OCI-M2 (cell line): ENCODE results near the gene CHCHD4.

Experiments
- DNase-seq: peaks from one replicate; lab custom pipeline; 2025; ENCODE audit not compliant: unreplicated experiment; lab: John Stamatoyannopoulos, UW

CHCHD4 gene

DNA sequence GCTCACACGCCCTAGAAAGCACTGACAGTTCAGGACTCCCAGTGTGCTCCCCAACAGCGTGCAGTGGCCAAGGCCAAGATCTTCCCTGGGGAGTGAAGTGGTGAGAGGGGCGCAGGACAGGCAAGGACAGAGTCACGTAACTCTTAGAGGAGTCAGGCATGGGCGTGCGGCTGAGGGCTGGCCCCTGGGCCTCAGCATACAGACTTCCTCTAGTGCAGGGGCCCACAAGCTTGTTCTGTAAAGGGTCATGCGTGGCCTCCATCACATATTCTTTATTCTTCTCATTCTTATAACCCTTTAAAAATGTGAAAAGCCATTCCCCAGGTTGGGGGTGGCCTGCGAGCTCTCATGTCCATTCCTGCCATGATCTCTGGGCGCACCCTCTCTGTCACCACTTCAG, 25.4 kb upstream of the CHCHD4 start:
- no peak for DNase-seq

DNA sequence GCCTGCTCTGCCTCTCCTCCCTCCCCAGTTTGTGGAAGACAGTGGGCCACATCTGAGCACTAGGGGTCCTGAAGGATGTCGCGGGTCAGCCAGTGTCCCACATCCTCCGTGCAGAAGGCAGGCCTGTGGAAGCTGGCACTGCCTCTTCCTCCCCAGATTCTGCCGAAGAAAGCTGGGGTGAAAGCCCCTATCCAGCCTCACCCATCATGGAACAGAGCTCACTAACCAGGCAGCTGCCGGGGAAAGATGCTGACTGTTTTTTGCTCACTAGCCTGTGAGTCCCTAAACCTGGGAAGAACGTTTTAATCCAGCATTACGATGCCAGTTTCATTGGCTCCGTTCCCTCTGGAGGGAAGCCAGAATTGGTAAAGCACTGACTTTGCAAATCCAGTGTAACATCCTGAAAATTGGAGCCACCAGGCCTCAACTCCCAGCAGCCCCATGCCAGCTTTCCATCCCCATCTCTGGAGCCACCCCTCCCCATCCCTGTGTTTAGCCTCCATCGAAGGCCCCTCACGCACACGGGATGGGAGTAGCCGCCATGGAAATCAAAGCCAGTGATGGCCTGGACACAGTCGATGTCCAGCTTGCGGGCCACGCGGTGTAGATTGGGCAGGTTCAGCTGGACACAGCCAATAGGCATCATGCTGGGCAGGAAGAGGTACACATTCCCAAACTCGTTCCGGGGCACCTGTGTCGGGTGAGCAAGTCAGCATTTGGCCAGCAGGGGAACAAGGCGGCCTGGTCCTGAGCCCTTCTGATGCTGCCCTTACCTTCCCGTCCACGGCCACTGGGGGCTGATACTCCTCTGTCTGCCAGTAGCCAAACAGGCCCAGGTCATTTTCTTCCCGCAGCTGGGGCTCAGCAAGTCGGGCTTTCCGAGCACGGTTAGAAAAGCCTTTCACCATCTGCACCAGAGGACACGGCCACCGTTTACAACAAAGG, 23.6 kb upstream of the CHCHD4 start:
- no peak for DNase-seq

DNA sequence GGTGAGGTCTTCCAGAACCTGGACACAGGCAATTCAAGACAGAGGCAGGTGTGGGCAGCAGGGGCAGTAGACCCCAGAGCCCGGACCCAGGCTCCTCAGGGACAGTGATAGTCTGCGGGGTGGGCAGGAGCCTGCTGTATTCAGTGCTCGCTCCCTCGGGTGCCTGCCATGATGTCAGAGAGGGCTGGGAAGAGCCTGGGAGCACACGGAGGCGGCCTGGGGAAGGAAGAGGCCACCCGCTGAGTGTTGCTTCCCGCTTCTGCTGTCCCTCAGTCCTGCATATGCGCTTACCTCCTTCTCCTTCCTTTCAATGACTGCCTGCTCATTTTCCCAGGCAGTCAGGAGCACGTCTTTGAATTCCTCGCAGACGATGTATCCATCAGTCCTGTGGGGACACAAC, 22.9 kb upstream of the CHCHD4 start:
- no peak for DNase-seq

DNA sequence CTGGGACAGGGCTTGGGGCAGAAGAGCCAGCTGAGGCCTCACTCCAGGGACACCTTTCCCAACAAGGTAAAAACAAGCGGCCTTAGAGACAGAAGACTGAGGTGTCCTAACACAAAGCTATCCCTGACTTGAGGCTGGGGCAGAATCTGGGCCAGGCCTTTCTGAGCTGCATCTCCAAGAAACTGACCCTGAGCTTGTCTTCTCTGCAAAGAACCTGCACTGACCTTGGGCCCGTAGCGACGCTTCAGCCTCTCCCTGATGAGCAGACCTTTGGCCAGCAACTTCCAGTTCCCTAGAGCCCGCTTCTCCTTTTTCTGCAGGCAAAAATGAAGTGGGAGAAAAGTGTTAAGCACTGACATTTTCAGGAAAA, 22.4 kb upstream of the CHCHD4 start:
- no peak for DNase-seq

DNA sequence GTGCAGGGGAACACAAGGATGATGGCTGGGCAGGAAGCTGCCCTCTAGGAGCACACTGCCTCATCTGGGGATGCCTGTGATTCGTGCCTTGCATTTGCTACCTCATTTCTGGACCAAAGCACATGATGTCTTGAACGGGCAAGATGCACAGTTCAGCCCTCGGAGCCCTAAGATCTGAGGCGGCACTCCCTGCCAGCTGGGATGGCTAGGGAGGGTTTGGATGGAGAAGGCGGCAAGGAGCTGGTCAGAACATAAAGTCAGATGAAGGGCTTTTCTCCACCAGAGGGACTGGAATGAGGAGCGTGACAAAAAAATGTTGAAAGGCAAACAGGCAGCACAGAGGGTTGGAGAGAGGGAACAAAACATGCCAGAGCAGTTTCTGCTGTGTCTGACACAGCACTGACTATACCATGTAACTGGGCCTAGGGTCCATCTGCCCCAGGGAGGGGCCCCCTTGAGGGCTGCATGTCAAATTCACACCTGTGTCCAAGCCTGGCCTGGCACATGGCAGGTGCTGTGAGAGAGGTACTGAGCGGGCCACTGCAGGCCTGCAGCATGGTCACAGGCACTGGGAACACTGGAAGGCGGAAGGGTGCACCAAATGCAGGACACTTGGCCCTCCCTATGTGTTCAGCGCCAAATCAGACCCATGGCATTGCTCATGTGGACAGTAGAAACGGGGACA, 21.9 kb upstream of the CHCHD4 start:
- DNase-seq: no peak

DNA sequence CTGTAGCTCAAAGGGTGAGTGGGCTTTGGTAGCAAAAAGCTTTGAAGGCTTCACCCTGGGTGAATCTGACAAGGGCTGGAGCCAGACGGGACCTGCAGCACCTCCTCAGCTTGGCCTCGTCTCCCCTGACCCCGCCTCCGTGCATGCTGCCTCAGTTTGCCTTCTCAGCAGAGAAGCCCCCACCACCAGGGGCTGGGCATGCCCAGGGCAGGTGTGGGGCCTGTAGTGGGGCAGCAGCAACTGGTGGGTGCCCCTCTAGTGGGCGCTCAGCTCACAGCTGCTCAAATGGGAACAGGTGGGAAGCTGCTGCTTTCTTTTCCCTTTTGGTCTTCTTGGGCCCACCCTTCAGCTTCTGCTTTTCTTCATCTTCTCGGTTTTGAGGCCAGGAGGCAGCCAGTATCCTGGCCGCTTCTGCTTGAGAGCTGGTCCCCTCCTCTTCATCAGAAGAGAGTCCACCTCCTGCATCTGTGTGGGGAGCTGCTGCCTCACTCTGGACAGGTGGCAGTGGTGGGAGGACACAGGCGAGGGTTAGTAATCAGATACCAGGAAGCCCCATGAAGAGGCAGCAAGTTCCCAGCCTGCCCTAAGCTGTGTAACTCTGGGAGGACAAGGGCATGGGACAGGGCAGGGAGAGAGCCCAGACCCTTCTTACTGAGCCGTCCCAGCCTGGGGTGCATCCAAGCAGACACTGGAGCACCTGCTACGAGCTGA, 21.2 kb upstream of the CHCHD4 start:
- DNase-seq: no peak

DNA sequence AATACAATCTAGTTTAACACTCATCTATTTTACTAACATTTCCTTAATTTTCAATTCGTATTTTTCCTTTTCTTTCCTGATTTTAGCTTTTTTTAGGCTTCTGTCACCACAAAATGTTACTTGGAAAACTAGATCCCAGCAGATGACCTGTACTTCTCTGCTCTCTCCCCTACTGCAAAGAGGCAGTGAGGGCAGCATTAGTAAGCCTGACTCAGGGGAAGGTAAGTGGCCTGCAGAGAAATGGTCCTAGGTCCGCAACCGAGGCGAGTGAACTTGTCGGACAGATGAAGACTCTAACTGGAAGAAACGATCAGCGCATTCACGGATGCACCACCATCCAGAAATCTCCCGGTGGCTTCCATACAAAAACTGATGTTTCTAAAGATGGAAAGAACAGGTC, 20.6 kb upstream of the CHCHD4 start:
- DNase-seq: no peak

DNA sequence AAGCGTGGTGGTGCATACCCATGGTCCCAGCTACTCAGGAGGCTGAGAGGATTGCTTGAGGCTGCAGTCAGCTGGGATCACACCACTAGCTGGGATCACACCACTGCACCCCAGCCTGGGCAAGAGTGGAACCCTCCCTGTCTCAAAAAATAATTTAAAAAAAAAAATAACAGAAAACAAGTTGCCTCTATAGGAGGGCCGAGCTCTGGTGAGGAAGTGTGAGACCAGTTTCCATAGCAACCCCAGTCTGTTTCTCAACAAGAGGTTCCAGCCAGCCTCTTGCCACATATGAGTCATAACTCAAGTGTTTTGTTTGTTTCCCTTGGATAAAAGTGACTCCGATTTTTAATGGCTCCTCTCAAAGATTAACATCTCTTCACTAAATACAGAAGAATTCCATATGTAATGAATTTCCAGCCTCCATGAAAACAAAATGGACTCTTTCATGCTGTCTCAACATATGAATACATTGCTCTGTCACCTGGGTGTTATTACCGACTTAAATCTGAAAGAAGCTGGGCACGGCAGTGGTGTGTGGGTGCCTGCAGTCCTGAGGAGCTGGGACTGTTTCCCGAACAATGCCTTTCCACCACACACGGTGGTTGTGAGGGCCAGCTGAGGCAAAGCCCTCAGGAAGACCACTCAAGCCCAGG, 19.9 kb upstream of the CHCHD4 start:
- DNase-seq: no peak

DNA sequence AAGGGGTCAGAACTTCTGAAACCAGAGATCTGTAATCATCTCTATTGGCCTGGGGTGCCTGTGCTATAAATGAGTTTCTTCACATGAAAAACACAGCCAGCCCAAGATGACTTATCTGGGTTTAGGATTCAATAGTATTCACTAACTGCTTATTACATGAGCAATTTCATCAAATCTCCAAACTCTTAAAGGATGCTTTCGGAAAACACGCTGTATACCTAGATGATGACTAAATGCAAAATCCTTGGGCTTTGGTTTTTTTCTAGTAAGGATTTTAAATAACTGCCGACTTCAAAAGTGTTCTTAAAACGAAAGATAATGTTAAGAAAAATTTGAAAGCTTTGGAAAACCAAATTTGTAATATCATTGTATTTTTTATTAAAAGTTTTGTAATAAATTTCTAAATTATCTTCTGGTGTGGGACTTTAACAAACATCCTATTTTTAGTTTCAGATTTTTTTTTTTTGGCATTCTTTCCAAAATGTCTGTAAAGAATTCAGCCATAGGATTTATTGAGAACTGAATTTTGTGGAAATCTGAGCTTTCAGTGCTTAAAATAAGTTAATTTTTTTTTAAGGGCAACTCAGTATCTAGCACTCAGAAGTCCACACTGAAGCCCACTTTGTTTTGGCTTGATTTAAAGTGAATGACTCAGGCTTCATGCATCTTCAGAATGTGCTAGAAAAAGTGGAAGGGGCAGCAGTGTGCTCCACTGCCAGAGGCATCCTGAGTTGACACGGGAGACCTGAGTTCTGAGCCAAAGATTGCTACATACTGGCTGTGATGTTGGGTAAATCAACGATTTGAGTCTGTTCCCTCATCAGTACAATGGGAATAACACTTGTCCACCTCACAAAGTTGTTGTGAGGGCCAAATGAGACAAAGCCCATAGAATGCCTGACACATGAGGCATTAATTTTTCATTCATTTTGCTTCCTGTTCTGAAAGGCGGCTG, 18.9 kb upstream of the CHCHD4 start:
- no peak for DNase-seq

DNA sequence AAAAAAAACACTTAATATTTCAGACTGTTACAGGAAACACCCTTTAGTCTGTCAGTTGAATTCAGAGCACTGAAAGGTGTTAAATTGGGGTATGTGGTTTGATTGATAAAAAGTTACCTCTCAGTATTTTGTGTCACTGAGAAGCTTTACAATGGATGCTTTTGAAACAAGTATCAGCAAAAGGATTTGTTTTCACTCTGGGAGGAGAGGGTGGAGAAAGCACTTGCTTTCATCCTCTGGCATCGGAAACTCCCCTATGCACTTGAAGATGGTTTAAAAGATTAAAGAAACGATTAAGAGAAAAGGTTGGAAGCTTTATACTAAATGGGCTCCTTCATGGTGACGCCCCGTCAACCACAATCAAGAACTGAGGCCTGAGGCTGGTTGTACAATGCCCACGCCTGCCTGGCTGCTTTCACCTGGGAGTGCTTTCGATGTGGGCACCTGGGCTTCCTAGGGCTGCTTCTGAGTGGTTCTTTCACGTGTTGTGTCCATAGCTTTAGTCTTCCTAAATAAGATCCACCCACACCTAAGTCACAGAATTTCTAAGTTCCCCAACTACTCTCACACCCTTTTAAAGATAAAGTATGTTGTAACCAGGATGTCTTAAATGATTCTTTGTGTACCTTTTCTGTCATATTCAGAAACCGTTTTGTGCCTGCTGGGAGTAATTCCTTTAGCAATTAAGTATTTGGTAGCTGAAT, 18.0 kb upstream of the CHCHD4 start:
- DNase-seq: no peak

DNA sequence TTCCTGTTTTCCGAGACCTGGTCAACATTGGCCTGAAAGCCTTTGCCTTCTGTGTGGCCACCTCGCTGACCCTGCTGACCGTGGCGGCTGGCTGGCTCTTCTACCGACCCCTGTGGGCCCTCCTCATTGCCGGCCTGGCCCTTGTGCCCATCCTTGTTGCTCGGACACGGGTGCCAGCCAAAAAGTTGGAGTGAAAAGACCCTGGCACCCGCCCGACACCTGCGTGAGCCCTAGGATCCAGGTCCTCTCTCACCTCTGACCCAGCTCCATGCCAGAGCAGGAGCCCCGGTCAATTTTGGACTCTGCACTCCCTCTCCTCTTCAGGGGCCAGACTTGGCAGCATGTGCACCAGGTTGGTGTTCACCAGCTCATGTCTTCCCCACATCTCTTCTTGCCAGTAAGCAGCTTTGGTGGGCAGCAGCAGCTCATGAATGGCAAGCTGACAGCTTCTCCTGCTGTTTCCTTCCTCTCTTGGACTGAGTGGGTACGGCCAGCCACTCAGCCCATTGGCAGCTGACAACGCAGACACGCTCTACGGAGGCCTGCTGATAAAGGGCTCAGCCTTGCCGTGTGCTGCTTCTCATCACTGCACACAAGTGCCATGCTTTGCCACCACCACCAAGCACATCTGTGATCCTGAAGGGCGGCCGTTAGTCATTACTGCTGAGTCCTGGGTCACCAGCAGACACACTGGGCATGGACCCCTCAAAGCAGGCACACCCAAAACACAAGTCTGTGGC, 17.1 kb upstream of the CHCHD4 start:
- no peak for DNase-seq

DNA sequence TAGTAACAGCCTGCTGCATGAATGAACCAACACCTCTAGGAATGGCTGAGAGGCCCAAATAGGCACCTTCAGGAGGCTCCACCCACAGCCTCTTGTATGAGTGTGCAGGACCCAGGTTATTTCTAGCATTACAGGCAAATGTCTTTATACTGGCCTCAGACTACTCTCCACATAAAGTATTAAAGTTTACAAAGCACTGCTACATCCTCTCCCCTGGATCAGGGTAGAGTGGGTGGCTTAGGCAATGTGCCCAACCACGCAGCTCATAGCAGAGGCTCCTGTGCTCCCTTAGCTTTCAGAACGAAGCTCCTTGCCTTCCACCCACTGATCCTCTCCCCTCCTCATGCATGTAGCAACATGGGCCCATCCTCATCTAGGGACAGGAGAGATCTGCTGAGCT, 16.5 kb upstream of the CHCHD4 start:
- DNase-seq: no peak

DNA sequence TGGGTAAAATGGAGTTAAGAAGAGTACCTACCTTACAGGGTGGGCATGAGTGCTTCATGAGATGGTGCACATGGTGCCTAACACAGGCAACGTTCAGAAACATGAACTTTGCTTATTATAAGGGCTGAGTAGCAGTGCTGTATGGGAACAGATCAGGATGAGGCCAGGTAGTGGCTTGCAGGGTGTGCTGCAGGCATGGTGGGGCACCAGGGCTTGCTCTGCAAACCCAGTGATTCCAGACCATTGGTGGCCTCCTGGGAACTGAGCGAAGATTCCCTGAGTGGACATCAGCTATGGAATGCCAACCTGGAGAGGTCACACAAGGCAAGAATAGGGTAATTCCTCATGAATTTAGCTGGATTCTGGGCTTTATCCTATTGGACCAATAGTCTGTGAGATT, 16.0 kb upstream of the CHCHD4 start:
- DNase-seq: no peak

DNA sequence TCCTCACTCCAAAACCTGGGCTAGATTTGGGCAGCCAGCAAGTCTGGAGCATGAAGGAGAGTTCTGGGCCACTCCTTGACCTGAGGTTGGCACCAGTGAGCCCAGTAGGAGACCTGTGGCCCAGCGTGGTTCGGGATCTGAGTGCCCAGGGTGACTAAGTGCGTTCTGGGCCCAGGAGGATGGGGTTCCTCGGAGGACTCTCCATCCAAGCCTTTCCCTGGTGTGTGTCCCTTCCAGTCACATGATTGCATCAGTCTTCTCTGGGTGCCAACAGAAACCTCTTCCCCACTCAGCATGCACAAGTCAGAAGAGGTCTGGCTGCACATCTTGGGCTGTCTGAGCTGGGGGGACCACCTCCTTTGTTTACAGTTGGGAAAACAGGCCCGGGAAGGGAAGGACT, 15.1 kb upstream of the CHCHD4 start:
- no peak for DNase-seq

DNA sequence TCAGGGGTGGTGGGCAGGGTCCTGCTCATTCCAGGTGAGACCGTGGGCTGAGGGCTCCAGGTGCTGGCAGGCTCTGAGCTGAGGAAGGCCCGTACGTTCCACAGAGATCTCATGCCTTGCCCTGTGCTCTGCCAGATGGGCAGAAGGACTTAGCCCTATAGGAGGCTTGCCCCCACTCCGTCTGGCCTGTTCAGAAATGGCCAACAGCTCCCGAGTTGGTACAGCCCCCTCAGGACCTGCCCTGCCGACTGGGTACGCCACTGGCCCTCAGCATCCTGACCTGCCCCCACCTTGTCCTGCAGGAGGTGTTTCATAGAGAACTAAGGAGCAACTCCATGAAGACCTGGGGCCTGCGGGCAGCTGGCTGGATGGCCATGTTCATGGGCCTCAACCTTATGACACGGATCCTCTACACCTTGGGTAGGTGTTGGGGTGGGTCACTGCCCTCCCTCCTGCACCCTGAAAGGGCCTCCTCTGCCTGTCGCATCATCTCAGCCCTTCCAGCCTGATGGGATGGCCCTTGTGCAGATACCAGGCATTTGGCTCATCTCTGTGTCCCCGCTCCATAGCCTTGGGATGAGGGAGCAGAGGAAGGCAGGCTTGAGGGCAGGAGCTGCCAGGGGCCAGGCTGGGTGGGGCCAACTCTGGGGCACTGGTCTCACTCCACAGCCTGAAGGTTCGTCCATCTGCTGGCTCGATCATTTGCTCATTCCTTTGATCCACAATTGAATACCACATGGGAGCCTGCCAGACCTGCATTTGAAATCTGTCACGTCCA, 14.4 kb upstream of the CHCHD4 start:
- DNase-seq: no peak

DNA sequence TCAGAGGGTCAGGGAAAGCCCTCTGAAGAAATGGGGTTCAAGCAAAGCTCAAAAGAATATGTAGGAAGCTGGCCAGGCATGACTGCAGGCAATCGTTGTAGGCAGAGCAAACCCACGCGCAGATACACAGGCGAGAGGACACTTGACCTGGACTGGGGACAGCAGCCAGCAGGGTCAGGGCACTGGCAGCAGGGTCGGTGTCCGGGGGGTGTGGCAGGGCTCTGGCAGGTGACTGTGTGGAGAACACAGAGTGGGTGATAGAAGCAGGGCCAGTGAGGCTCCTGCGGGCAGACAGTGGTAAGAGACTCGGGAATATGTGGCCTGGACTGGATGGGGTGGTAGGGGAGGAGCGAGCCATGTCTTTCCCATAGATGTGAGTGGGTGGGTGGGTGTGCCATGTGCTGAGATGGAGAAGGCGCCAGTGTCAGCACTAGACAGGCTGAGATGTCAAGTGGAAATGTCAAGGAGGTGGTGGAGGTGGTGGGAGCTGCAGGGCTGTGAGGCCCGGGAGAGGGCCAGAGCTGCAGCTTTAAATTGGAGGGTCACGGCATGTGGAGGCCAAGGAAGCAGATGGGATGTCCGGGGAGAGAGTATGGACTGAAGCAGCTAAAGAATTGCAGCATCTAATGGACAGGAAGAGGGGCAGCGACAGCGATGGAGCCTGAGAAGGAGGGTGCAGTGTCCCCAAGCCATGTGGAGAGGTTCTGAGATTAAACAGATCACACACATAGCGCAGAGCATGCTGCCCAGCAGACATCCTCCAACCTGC, 13.6 kb upstream of the CHCHD4 start:
- DNase-seq: no peak

DNA sequence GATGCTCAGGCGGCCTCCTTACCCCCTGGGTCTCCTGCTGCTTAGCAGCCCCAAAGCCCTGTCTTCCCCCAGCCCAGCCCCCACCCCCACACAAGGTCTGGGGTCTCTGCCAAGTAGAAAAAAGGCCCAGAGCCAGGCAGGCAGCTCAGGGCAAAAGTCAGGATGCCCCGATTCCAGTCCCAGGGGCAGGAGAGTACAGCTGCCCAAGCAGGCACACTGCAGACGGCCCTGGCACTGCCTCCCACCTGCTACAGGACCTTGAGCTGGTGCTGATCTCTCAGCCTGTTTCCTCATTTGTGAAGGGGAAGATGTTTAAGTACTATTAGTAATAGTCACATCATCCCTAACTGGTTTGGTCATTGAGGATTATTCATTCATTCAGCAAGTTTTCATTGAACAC, 12.8 kb upstream of the CHCHD4 start:
- no peak for DNase-seq
